NB4 (cell line): Measurements from ENCODE around the gene NAIP.

ENCODE experiments used
- MYC ChIP-seq: IDR thresholded peaks from 2 replicates; pipeline ENCODE4 v1.6.1; 2011; ENCODE audit warnings: low read depth, low read length
- POLR2A ChIP-seq: IDR thresholded peaks from 2 replicates; pipeline ENCODE4 v1.6.1; 2011; ENCODE audit warnings: mild to moderate bottlenecking; ENCODE audit not compliant: insufficient read length; ENCODE audit errors: extremely low read depth
- TF ChIP-seq, protein P1 (sequence below): IDR thresholded peaks from one replicate; pipeline ENCODE4 v1.5.1; 2012; ENCODE audit warnings: low read depth, low read length
- TF ChIP-seq, protein P2 (sequence below): IDR thresholded peaks from 2 replicates; pipeline ENCODE4 v1.6.1; 2011; ENCODE audit warnings: low read depth, low read length

DNA sequence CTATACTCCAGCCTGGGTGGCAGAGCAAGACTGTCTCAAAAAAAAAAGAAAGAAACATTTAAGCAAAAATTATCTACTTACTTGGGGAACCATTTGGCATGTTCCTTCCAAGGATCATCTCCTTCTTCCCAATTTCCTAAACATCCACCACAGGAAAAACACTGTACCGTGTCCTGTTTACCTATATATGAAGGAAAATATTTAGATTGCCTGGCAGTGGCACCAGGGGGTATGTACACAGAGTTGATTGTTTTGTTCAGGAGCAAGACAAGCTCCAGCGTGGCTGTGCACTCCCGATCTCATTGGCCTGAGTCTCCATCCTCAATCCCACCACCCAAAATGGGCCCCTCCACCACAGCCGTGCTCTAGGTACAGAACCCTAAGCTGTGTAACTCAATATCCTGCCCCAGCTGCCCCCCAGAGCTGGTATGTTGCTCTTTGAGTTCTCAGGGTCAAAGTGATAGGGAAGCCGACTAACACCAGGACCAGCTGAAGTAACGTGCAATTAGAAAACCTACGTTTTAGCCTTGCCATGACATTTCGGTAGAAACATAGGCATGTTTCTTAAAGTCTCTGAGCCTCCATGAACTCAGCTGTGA is 13.8 kb downstream of the NAIP start:
- TF ChIP-seq, protein P1, sequence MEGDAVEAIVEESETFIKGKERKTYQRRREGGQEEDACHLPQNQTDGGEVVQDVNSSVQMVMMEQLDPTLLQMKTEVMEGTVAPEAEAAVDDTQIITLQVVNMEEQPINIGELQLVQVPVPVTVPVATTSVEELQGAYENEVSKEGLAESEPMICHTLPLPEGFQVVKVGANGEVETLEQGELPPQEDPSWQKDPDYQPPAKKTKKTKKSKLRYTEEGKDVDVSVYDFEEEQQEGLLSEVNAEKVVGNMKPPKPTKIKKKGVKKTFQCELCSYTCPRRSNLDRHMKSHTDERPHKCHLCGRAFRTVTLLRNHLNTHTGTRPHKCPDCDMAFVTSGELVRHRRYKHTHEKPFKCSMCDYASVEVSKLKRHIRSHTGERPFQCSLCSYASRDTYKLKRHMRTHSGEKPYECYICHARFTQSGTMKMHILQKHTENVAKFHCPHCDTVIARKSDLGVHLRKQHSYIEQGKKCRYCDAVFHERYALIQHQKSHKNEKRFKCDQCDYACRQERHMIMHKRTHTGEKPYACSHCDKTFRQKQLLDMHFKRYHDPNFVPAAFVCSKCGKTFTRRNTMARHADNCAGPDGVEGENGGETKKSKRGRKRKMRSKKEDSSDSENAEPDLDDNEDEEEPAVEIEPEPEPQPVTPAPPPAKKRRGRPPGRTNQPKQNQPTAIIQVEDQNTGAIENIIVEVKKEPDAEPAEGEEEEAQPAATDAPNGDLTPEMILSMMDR, result no peak
- no peak for TF ChIP-seq POLR2A
- TF ChIP-seq, protein P2, sequence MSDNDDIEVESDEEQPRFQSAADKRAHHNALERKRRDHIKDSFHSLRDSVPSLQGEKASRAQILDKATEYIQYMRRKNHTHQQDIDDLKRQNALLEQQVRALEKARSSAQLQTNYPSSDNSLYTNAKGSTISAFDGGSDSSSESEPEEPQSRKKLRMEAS, result no peak
- TF ChIP-seq MYC, result no peak
